Right lung (tissue), 5 donors: ENCODE data around the gene PABPN1L. TPM values are rescaled to one million over a fixed set of nuclear protein-coding genes. Genes with fewer than 3 reads are reported as not detected.

ENCODE experiments used
- polyA plus RNA-seq, 5 donors: library from polyadenylated mRNA; unstranded; fragments of 120-200 nt; gene quantifications; one replicate each; pipeline versions ENCODE4 v1.2.1 to v1.2.3, GENCODE V29; 2013; ENCODE audit warnings: inconsistent platforms in 1 of 5, low replicate concordance in 1 of 5; ENCODE audit not compliant: insufficient read length in 5 of 5, insufficient read depth in 1 of 5

The PABPN1L gene
- polyA plus RNA-seq, 5 donors, result 0.13 to 0.25 TPM; not detected in 3

Other genes starting within 250 kb of the PABPN1L start
- under 1 TPM in 1 of 5 donors, not detected in 4; 0.10 TPM for gene IL17C, start 228.1 kb downstream of the PABPN1L start, polyA plus RNA-seq
- 100 to 1,000 TPM in 1 of 5 donors, 10 to 100 TPM in 4; 47.8 to 149 (median 69.4) TPM for gene CYBA, start 215.6 kb downstream of the PABPN1L start, polyA plus RNA-seq
- gene MVD, start 203.6 kb downstream of the PABPN1L start, polyA plus RNA-seq, result 10 to 100 TPM; 21.2 to 52.9 (median 28.6) TPM
- 1 to 10 TPM in 4 of 5 donors, under 1 TPM in 1; 0.84 to 2.4 (median 1.4) TPM for gene SNAI3, start 180.2 kb downstream of the PABPN1L start, polyA plus RNA-seq
- 10 to 100 TPM; 12.1 to 22.1 (median 14.0) TPM for gene RNF166, start 160.3 kb downstream of the PABPN1L start, polyA plus RNA-seq
- gene CTU2, start 160.2 kb downstream of the PABPN1L start, polyA plus RNA-seq, result 10 to 100 TPM in 3 of 5 donors, 1 to 10 TPM in 2; 7.9 to 19.2 (median 13.4) TPM
- 100 to 1,000 TPM in 1 of 5 donors, 10 to 100 TPM in 4; 54.1 to 115 (median 76.2) TPM for gene PIEZO1, start 81.4 kb downstream of the PABPN1L start, polyA plus RNA-seq
- gene CDT1, start 62.9 kb downstream of the PABPN1L start, polyA plus RNA-seq, result 10 to 100 TPM; 11.9 to 17.3 (median 12.9) TPM
- 100 to 1,000 TPM in 1 of 5 donors, 10 to 100 TPM in 4; 63.4 to 131 (median 73.6) TPM for gene APRT, start 54.7 kb downstream of the PABPN1L start, polyA plus RNA-seq
- 10 to 100 TPM; 19.8 to 33.1 (median 26.7) TPM for gene GALNS, start 9.7 kb downstream of the PABPN1L start, polyA plus RNA-seq
- 10 to 100 TPM; 69.2 to 88.7 (median 75.5) TPM for gene TRAPPC2L, start 9.5 kb downstream of the PABPN1L start, polyA plus RNA-seq
- gene CBFA2T3, start 110.5 kb upstream of the PABPN1L start, polyA plus RNA-seq, result 1 to 10 TPM; 3.6 to 9.0 (median 5.6) TPM
- 10 to 100 TPM; 27.9 to 36.5 (median 33.4) TPM for gene ACSF3, start 227.2 kb upstream of the PABPN1L start, polyA plus RNA-seq